NCI-H1048 (cell line): ENCODE measurements around the gene PRKD1.
"Not testable (repeated sequence)": the region's sequence is repeated elsewhere in the genome, so short reads cannot be mapped to it uniquely, and the experiment has no call there.

Experiments
- DNase-seq: peaks from one replicate; lab custom pipeline; 2025; lab: John Stamatoyannopoulos, UW

The PRKD1 gene

DNA sequence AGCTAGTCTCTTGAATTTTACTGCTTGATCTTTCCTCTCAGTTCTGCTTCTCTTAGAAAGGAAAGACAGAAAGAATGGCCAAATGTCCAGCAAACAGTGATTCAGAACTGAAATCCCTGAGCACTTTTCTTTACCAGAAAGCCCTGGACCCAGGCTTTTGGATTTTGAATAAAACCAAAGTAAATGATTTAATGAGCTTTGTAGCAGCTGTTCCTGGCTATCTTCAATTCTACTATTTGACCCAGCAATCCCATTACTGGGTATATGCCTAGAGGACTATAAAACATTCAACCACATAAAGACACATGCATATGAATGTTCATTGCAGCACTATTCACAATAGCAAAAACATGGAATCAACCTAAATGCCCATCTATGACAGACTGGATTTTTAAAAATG, 187.2 kb downstream of the PRKD1 start:
- DNase-seq = no peak

- no peak for DNase-seq
Observed at GRCh38 chr14:29738950-29739349, 188.7 kb downstream of the PRKD1 start.

- DNase-seq = no peak
Observed at GRCh38 chr14:29738056-29738455, 189.6 kb downstream of the PRKD1 start.

DNA sequence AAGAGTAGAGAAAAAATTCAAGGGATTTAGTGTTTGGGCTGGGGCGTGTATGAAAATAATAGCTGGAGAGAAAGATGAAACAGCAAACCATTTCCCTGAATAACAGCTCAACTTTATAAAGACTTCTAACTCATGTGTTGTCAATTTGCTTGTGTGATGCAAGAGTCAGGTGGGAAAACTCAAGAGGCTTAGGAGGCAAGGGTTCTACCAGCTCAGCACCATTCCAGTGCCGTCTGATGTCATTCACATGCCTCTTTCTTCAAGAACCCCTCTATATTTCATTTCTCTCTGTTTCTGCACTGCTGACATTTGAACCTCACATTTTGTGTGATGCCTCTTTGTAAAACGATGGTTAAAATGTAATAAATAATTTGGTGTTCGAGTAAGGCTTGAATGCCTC, 192.2 kb downstream of the PRKD1 start:
- DNase-seq = no peak

DNA sequence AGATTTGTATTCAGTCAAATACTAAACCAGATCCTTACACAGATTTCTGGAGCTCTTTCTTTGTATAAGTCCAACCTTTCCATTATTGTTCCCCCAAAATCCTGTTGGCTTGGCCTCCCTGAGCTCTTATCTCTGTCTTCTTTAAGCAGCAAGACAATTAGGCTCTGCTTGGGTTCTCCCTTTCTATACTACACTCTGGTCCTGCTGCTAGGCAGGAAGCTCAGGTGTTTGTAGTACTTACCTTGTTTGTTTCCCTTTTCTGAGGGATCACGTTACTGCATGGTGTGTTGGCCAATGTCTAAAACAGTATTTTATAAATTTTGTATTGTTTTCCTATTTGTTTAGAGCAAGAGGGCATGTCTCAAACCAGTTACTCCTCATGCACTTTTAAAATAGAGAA, 192.9 kb downstream of the PRKD1 start:
- DNase-seq = no peak

GRCh38 chr14:29726560-29727331, 200.9 kb downstream of the PRKD1 start:
- DNase-seq = not testable (repeated sequence)

GRCh38 chr14:29724991-29725390, 202.7 kb downstream of the PRKD1 start:
- no peak for DNase-seq

DNA sequence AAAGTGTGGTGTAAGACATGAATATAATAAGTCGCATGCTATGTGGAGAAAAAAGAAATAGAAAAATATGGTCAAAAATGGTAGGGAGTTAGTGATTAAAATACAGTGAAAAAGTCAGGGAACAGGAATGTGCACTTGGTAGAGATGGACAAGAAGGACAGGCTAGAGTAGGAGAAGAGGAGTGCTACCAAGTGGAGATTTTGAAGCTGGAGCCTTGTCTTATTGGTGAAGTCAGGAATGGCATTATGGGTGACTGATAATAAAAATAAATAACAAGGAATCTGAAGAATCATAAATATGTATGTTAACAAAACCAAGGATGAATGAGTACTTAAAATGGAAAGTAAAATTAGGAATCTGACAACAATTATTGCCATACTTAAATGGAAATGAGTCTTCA, 204.8 kb downstream of the PRKD1 start:
- no peak for DNase-seq

GRCh38 chr14:29721586-29721985, 206.1 kb downstream of the PRKD1 start:
- no peak for DNase-seq

DNA sequence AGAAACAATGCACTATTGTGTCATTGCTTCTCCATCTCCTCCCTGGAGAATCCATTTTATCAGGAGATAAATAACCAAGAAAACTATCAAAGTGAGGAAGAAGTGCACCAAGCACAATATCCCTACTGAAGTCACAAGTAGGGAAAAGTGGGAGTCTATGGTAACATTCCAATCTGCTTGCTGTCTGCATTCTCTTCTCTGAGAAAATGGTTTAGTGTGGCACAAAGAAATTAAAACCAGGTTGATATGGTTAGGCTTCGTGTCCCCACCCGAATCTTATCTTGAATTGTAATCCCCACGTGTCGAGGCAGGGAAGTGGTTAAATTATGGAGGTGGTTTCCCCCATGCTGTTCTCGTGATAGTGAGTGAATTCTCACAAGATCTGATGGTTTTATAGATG, 209.7 kb downstream of the PRKD1 start:
- DNase-seq = no peak

GRCh38 chr14:29716150-29716549, 211.5 kb downstream of the PRKD1 start:
- DNase-seq = no peak

DNA sequence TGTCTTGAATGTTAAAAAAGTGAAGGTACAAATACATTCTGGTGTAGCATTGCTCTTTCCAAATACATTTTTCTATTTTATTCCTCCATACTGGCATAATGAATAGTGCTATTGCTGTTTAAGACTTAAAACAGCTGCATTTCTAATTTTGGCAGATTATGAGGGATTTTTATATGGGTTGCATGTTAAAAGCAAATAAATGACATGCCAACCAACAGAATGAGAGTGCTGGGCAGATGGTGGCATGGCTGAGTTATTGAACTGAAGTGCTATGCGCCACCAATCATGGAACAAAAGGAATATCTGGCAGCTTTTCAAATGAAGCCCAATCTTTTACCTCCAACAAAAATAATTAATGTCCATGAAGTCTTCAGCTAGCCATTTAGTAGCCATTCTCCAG, 215.0 kb downstream of the PRKD1 start:
- DNase-seq = no peak

DNA sequence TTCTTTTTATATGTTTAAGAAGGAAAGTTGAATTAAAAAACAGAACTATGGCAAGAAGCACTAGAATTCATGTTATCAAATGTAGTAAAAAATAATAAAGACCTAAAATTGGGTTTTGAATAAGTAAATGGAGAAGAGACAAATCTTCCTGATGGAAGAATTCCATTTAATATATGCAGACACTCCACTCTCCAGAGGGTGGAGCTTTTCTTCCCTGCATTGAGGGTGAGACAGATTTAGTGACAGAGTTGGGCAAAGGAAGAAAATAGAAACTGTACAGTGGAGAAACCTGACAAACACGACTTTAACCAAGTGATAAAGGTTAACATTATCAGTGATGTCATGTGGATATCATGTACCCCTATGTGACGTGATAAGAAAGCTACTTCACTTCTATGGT, 217.6 kb downstream of the PRKD1 start:
- no peak for DNase-seq

DNA sequence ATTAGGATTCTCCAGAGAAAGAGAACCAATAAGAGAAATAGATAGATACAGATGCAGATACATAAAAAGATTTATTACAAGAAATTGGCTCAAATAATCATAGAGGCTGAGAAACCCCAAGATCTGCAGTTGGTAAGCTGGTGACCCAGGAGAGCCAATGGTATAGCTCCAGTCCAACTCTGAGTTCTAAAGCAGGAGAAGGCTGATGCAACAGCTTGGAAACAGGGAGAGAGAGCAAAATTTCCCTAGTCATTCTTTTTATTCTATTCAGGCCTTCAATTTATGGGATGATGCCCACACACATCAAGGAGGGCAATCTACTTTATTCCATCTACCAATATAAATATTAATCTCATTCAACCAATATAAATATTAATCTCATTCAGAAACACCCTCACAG, 218.2 kb downstream of the PRKD1 start:
- no peak for DNase-seq

- no peak for DNase-seq
Observed at GRCh38 chr14:29706700-29707099, 220.9 kb downstream of the PRKD1 start.

GRCh38 chr14:29705801-29706200, 221.8 kb downstream of the PRKD1 start:
- DNase-seq = no peak

DNA sequence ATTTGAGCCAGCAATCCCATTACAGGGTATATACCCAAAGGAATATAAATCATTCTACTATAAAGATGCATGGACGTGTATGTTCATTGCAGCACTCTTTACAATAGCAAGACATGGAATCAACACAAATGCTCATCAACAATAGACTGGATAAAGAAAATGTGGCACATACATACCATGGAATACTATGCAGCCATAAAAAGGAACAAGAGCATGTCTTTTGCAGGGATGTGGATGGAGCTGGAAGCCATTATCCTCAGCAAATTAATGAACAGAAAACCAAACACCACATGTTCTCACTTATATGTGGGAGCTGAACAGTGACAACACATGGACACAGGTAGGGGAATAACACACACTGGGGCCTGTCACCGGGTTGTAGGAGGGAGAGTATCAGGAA, 238.1 kb downstream of the PRKD1 start:
- DNase-seq = not testable (repeated sequence)

DNA sequence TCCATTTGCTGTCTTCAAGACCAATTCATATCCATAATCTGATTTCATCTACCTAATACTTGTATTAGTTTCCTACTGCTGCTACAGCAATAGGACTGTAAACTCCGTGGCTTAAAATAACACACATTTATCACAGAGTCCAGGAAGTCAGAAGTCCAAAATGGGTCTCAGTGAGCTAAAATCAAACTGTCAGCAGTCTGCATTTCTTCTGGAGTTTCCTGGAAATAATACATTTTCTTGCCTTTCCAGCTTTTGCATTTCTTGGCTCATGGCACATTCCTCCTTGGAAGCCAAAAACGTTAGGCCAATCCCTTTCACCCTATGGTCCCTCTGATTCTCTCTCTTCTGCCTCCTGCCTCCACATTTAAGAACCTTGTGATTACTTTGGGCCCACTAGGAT, 239.8 kb downstream of the PRKD1 start:
- no peak for DNase-seq

- no peak for DNase-seq
Observed at GRCh38 chr14:29687071-29687765, 240.4 kb downstream of the PRKD1 start.

DNA sequence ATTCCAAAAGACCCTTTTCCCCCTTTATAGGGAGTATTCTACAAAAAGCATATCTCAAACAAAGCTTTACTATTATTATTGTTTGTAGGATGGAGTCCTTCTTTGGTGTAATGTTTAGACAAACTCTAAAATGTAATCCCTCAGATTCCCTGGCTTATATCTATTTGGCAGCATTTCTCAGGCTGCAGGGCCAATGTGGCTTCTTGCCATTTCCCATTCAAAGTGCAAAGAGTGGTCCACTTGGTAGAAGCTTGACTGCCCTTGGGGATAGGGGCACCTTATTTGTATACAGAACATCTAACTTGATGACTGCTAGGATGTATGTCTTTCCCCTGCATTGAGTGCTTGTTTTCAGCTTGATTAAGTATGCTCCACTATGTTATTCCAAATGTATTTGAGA, 242.7 kb downstream of the PRKD1 start:
- no peak for DNase-seq

GRCh38 chr14:29682789-29683188, 244.9 kb downstream of the PRKD1 start:
- DNase-seq = no peak

DNA sequence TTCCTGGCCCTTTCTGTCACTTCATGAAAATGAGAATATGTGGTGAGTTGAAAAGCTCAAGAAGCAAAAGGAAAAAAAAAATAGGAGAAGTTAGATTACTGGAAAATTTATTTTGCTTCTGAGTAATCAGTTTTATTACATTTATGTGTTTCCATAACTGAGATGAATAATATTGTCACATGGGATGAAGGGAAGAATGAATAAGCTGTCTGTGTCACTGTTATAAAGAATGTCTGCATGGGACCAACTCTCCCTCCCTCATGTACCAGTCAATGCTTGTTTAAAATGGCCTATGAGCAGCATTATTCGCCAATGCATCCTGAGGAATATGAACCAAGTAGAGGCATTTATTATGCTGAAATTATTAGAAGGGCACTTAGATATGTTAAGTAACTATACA, 246.3 kb downstream of the PRKD1 start:
- DNase-seq = no peak

GRCh38 chr14:29674566-29675285, 252.9 kb downstream of the PRKD1 start:
- DNase-seq = no peak
